Measurements from ENCODE around the gene SLC38A3.

GRCh38 chr3:50220109-50220508 lies 15.0 kb downstream of the SLC38A3 start:
- TF ChIP-seq CTCF (IDR thresholded peaks at IDR 0.05; ENCODE audit: insufficient read depth, low read length) (no peak), POLR2AphosphoS5 (IDR thresholded peaks at IDR 0.05; ENCODE audit: low read depth) (no peak), REST (IDR thresholded peaks at IDR 0.05; ENCODE audit: insufficient replicate concordance, low read depth) (no peak)

Measured in HL-60 (cell line).